Measurements from ENCODE around the gene ERFL.

- TF ChIP-seq PATZ1 (CRISPR knock-in tag; IDR thresholded peaks at IDR 0.05; ENCODE audit: borderline replicate concordance) (no peak), CSDC2 (CRISPR knock-in tag; IDR thresholded peaks at IDR 0.05) (no peak), RARB (CRISPR knock-in tag; IDR thresholded peaks at IDR 0.05) (no peak), OSR1 (CRISPR knock-in tag; IDR thresholded peaks at IDR 0.05) (no peak), CREB5 (CRISPR knock-in tag; IDR thresholded peaks at IDR 0.05; ENCODE audit: low read depth) (no peak), TOX (CRISPR knock-in tag; IDR thresholded peaks at IDR 0.05; ENCODE audit: borderline replicate concordance) (no peak), CSRNP3 (CRISPR knock-in tag; IDR thresholded peaks at IDR 0.05) (no peak), ZFP30 (CRISPR knock-in tag; IDR thresholded peaks at IDR 0.05) (no peak), POU6F1 (CRISPR knock-in tag; IDR thresholded peaks at IDR 0.05; ENCODE audit: borderline replicate concordance, low read depth) (no peak), ZNF8 (CRISPR knock-in tag; IDR thresholded peaks at IDR 0.05) (no peak), ESRRG (CRISPR knock-in tag; IDR thresholded peaks at IDR 0.05) (no peak)
Observed at GRCh38 chr19:41918095-41918494, 10.2 kb downstream of the ERFL start.

Data from SK-N-SH treated with all-trans-retinoic acid at 6 μM for 48 hours (cell line).